Right cardiac atrium (tissue), 5 donors: ENCODE data around the gene FOXRED1. TPM values are rescaled to one million over a fixed set of nuclear protein-coding genes. Genes with fewer than 3 reads are reported as not detected.
"Not testable (repeated sequence)": the region's sequence is repeated elsewhere in the genome, so short reads cannot be mapped to it uniquely, and the experiment has no call there.

ENCODE experiments used
- ATAC-seq, 2 donors: fragments of 200-7000 bp; cut with Tn5 transposase; one replicate each; pipeline versions ENCODE4 v1.8.0 to v1.9.1; 2020; ENCODE audit warnings: moderate library complexity in 2 of 2, mild to moderate bottlenecking in 1 of 2
- DNase-seq, 3 donors: peaks; one replicate each; pipeline ENCODE4 v3.0.0-alpha.2; 2020
- H3K27ac ChIP-seq: one replicate; pipeline ENCODE4 v1.5.1; 2013; ENCODE audit warnings: mild to moderate bottlenecking, low read length, control low read depth, moderate library complexity
- H3K27me3 ChIP-seq: one replicate; pipeline ENCODE4 v1.6.1; 2013; ENCODE audit not compliant: control insufficient read depth, insufficient read depth
- H3K4me1 ChIP-seq: one replicate; pipeline ENCODE4 v1.6.1; 2013; ENCODE audit warnings: low read length; ENCODE audit not compliant: control insufficient read depth, insufficient read depth
- H3K4me3 ChIP-seq: one replicate; pipeline ENCODE4 v1.5.1; 2013; ENCODE audit warnings: low read length, control low read depth
- H3K9me3 ChIP-seq: one replicate; pipeline ENCODE4 v1.6.1; 2013; ENCODE audit warnings: low read length; ENCODE audit not compliant: control insufficient read depth
- WGBS: extraction: QIAGEN DNeasy Blood & Tissue Kit; methylation state at CpG from one replicate; pipeline ENCODE4 v1.1.7; 2013; 5-methylcytosine and 5-hydroxymethylcytosine counted together
- intact Hi-C, 4 donors: fragments of 100-400 bp; cut with DNase I; formaldehyde crosslinking; loops; one replicate each; pipeline versions ENCODE4 v1.11.0 to v1.14.0; 2022 to 2023
- polyA plus RNA-seq: library from polyadenylated mRNA; stranded (reverse); fragments of 200-250 nt; gene quantifications from one replicate; pipeline ENCODE4 v1.2.3, GENCODE V29; 2013
- total RNA-seq, 4 donors: library from RNA; stranded (reverse); fragmentation: NEBNext Ultra II Directional; extraction: Animal tissue kit (Norgen Biotek cat#: 25700); gene quantifications; one replicate each; pipeline ENCODE4 v1.2.1, GENCODE V29; 2021
- donor health status: healthy with polysubstance abuse.
- donor health status: DM: no; HTN: yes; CAD: no.
- donor health status: DM: no; HTN: no; CAD: no.
- donor health status: DM: no; HTN: yes; CAD: no; lungs with severe emphysema.
- donor health status: DM: yes; HTN: yes; CAD: no.

The FOXRED1 gene
- total and polyA plus RNA-seq, 5 donors, result 23.3 to 34.9 (median 26.6) TPM

DNA sequence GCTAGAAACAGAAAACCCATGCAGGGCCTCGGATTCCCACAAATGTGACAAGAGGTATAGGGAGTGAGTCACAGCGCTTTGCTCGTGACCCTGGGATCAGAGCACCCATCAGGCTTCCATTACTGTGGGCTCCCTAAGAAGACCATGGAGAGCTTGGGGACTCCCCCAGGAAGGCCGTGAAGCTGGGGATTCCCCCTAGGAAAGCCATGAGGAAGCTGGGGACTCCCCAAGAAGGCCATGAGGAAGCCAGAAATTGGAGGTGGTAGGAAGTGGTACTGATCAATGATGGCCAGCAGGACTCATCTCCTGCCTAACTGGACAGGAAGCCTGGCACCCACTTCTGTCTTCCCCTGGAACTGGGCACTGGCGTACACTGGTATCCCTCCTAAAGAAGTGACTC lies 24.8 kb downstream of the FOXRED1 start:
- intact Hi-C loops, result no loop called here
- Histone ChIP-seq H3K9me3 (no peaks in the 10 kb centered on the region), H3K4me1 (no peaks in the 10 kb centered on the region), H3K4me3 (no peak overlapping the region), H3K27me3 (no peaks in the 10 kb centered on the region), H3K27ac (no peak overlapping the region)
- ATAC-seq (no peak), DNase-seq (peak in 1 of 3 donors; percentile 27)
- WGBS, result 81% methylated on average over 5 of the region's 5 CpGs

DNA sequence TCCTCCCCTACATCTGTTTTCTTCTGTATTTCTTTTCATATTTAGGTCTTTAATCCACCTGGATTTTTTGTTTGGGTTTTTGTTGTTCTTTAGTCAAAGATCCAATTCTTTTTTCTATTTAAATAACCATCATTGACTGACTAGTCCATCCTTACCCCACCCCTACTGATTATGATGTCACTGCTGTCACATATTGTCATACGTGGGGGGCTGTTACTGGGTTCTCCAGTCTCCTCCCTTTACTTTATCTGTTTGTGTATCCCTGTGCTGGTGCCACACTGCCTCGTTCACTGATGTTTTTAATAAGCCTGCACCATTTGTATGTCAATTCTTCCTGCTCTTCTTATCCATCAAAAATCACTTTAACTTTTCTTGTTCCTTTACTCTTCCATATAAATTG lies 28.1 kb downstream of the FOXRED1 start:
- intact Hi-C loops, result no loop called here

DNA sequence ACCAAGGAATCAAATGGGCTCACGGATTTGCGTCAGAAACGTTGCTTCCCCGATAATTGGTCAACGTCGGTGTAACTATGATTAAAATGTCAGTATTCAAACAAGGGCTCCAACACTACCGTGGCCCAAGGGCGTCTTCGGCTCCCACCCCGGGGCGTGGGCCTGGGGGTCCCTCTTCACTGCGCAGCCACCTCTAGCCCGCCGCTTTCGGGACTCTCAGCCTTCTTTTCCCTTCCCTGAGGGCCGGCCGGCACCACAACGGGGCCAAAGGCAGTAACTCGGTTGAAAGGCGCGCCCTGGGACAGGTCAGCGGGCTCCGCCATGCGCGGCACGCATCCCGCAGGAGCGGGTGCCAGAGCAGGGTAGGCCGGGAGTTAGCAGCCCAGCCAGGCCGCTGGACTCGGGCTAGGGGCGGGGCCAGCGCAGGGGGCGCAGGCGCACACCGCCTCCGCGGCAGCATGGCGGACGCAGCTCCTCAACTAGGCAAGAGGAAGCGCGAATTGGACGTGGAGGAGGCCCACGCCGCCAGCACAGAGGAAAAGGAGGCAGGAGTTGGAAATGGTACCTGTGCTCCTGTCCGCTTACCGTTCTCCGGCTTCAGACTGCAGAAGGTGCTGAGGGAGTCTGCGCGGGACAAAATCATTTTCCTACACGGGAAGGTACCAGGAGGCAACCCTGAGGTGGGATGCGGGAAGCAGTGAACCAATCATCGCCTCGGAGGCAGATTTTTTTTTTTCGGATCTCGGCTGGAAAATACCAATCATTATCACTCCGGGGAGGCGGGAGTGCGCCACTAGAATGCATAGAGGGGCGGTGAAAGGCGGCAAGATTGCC lies 34.9 kb downstream of the FOXRED1 start, which contains the start of gene DCPS:
Gene DCPS (plus strand): TSS at position 438 of the 834 bp plus-strand sequence. CDS start 21 bp downstream, at position 459.
- Histone ChIP-seq H3K9me3 (no peaks in the 10 kb centered on the region), H3K27me3 (no peaks in the 10 kb centered on the region), H3K4me3 (peak within 1 kb of the TSS; percentile 69), H3K4me1 (no peaks in the 10 kb centered on the region), H3K27ac (peak within 1 kb of the TSS; percentile 91)
- DNase-seq, result peak; percentile 92 to 97 (median 97)
- peak; percentile 99 for ATAC-seq
- 1% methylated on average over 61 of the region's 61 CpGs for WGBS
- intact Hi-C loops, result no loop called here

More for the DNA sequence above, 28.1 kb downstream of the FOXRED1 start:
- ATAC-seq, result no peak
- Histone ChIP-seq H3K9me3 (no peaks in the 10 kb centered on the region), H3K4me3 (no peak overlapping the region), H3K4me1 (no peaks in the 10 kb centered on the region), H3K27me3 (no peaks in the 10 kb centered on the region), H3K27ac (no peak overlapping the region)
- WGBS, result 40% methylated on average over 2 of the region's 2 CpGs
- DNase-seq, result no peak

DNA sequence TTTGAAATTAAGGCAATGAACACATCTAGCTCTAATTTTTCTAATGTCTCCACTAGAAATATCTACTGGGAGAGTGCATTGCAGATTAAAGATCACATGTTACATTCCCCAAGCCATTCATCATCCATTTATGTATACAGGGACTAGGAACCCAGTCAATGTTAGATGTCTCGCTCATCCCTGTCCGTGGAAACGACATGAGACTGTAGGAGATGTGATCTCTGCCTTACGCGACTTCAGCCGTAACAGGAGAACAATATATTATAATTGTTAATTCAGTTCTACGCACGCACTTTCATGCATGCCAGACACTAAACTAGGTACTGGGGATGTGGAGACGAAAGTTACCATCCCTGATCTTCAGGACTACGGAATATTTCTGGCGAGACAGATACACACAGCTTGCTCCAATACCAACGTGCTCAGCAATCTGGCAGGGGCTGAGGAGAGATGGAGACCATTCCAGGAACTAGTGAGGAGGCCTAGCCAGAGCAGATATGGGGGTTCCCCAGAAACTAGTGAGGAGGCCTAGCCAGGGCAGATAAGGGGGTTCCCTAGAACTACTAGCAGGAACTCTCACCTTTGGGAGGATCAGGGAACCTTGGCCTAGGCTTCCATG lies 35.6 kb downstream of the FOXRED1 start:
- Histone ChIP-seq H3K27me3 (no peaks in the 10 kb centered on the region), H3K27ac (no peak overlapping the region), H3K4me1 (no peaks in the 10 kb centered on the region), H3K9me3 (no peaks in the 10 kb centered on the region), H3K4me3 (peak overlapping the region; percentile 69)
- peak; percentile 3 to 14 for ATAC-seq
- 33% methylated on average over 12 of the region's 12 CpGs for WGBS
- DNase-seq, result no peak
- intact Hi-C loops, result no loop called here

DNA sequence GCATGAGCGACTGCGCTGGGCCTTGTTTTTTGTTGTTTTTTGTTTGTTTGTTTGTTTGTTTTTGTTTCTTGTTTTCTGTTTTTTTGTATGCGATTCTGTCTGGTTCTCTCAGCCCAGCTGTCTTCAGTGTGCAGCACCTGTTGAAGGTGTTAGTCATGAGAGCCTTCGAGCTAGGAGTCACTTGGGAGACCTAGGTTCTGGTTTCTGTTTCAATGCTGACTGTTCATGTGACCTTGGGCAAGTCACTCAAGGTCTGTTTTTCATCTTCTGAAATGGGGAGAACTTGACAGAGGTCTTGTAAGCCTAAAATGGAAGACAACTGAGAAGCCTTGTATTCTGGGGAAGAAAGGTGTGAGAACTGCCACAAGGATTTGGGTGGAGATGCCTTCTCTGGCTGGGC lies 36.7 kb downstream of the FOXRED1 start:
- intact Hi-C loops, result no loop called here
- 95% methylated on average over 4 of the region's 4 CpGs for WGBS
- Histone ChIP-seq H3K27me3 (no peaks in the 10 kb centered on the region), H3K4me1 (peaks cover 2% of the 10 kb centered on the region), H3K9me3 (no peaks in the 10 kb centered on the region), H3K27ac (no peak overlapping the region), H3K4me3 (no peak overlapping the region)
- DNase-seq (no peak), ATAC-seq (no peak)

DNA sequence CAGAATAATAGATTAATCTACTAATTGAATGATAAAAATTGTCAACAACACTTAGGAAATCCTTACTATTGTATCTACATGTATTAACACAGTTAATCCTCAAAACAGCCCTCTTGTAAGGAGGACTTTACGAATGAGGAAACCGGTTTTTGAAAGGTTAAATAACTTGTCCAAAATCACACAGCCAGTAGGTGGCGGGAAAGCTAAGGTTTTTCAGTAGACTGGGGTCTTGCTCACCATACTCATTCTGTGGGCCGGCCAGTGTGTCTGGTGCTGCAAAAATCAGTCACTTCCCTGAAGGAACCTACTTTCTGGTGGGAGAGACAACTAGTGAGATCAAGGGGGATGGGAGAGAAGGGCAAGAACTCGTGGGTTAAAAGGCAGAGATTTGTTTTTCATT lies 38.8 kb downstream of the FOXRED1 start:
- H3K27me3 ChIP-seq, result no peaks in the 10 kb centered on the region
- no peak overlapping the region for H3K27ac ChIP-seq
- ATAC-seq (no peak), DNase-seq (no peak)
- intact Hi-C loops, result loop anchor here in 1 of 4 donors (2.0 kb wide), 1 partner anchor 173 kb away; no protein-coding TSS in a partner anchor
- no peak overlapping the region for H3K4me3 ChIP-seq
- H3K4me1 ChIP-seq, result peaks cover 4% of the 10 kb centered on the region
- 32% methylated on average over 5 of the region's 5 CpGs for WGBS
- H3K9me3 ChIP-seq, result no peaks in the 10 kb centered on the region

DNA sequence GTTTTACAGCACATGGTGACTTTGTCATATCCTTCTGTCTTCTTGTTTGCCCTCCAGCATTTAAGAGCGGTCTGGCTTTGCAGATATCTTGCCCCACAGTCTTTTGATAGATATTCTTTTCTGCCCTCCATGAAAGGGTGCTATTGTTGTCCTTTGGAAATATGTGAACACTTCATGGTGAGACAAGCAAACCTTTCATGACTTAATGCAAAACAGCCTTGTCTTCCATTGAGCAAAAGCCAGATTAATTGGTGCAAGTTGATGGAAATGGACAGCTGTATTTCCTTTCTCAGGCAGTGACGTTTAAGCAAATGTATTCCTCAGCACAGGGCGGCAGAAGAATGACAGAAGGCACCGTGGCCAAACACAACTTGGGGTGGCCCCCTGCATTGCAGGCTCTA lies 39.3 kb downstream of the FOXRED1 start:
- Histone ChIP-seq H3K4me1 (peaks cover 4% of the 10 kb centered on the region), H3K27ac (no peak overlapping the region), H3K9me3 (no peaks in the 10 kb centered on the region), H3K4me3 (no peak overlapping the region), H3K27me3 (no peaks in the 10 kb centered on the region)
- 72% methylated on average over 4 of the region's 4 CpGs for WGBS
- ATAC-seq (no peak), DNase-seq (no peak)
- intact Hi-C loops, result loop anchor here in 1 of 4 donors (2.0 kb wide), 1 partner anchor 173 kb away; no protein-coding TSS in a partner anchor

DNA sequence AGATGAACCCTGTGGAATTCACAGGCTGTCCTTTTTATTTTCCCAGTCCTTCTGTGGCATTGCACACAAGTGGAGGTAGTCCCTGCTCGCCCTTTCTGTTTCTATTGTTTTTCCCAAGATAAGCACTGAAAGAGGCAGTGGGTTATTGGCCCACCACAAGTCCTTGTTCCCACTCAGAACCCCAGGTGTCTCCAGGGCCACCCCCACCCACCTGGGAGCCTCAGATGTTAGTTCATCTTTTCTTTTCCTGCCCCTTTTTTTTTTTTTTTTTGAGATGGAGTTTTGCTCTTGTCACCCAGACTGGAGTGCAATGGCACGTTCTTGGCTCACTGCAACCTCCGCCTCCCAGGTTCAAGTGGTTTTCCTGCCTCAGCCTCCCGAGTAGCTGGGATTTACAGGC lies 39.8 kb downstream of the FOXRED1 start:
- not testable (repeated sequence) for ATAC-seq, H3K4me3 ChIP-seq, H3K27me3 ChIP-seq, H3K27ac ChIP-seq, DNase-seq, H3K4me1 ChIP-seq, H3K9me3 ChIP-seq
- 88% methylated on average over 4 of the region's 4 CpGs for WGBS
- intact Hi-C loops, result loop anchor here in 1 of 4 donors (2.0 kb wide), 1 partner anchor 172 kb away; no protein-coding TSS in a partner anchor

DNA sequence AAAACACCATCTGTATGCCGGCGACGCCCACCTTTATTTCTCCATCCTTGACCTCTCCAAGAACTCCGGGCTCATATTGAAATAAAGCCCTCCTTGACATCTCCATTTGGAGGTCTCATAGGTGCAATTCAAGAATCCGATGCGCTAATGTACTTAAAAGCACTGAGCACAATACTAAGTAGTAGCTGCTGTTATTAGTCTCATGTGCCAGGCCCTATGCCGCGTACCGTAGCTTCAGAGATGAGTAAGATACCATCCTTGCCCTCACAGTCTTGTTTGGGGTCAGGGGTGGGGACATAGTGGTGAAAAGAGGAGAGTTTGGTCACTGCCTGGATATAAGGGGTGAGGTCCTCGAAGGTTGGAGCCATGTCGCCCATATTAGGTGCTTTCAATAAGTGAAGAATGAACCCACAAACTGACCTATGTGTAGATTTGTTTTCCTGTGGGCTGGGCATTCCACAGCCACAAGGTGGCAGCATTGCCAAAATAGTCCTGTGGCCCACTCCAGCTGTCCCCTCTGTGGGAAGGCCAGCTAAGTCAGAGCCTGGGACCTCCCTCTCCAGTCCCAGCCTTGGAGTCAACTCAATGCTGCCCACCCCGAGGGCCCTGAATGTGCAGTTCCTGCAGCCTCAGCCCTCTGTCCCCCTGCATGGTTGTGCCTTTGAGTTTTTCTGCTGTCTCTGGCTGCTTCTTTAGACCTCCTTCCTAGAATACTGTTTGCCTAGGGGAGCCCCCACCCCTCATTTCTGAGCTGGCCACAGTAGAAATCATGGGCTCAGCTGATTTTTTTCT lies 41.4 kb downstream of the FOXRED1 start:
- Histone ChIP-seq H3K27ac (no peak overlapping the region), H3K4me1 (peaks cover 4% of the 10 kb centered on the region), H3K4me3 (no peak overlapping the region), H3K9me3 (no peaks in the 10 kb centered on the region), H3K27me3 (no peaks in the 10 kb centered on the region)
- ATAC-seq (peak; percentile 94 to 95), DNase-seq (peak; percentile 80 to 92 (median 88))
- intact Hi-C loops, result loop anchor here (5.0 to 10.0 kb wide), 5 partner anchors 104 to 172 kb away; no protein-coding TSS in a partner anchor
- WGBS, result 57% methylated on average over 12 of the region's 12 CpGs

DNA sequence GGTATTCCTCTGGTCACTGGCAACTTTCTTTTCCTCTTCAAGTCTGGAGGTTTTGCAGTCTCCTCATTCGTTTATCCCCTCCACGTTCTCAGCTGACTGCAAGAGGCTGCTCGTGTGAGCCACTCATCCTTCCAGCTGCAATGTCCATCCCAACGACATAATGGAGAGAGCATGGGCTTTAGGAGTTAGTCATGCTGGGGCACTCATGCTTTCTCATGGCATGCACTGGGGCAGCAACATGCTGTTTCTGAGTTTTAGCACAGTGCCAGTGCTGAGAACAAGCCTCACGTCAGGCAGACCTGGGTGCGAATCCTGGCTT lies 42.0 kb downstream of the FOXRED1 start:
- no peak for DNase-seq
- H3K9me3 ChIP-seq, result no peaks in the 10 kb centered on the region
- peak; percentile 10 to 18 for ATAC-seq
- WGBS, result 55% methylated on average over 6 of the region's 6 CpGs
- H3K4me1 ChIP-seq, result peaks cover 4% of the 10 kb centered on the region
- H3K4me3 ChIP-seq, result no peak overlapping the region
- intact Hi-C loops, result loop anchor here (5.0 to 10.0 kb wide), 5 partner anchors 104 to 171 kb away; no protein-coding TSS in a partner anchor
- H3K27me3 ChIP-seq, result no peaks in the 10 kb centered on the region
- peak overlapping the region; percentile 7 for H3K27ac ChIP-seq
